NCI-H69 (cell line): ENCODE data around the gene ZBTB14.
A peak's percentile ranks its signal among the peaks of the same experiment; 100 is the strongest.

ENCODE experiments used
- DNase-seq: peaks from one replicate; lab custom pipeline; 2025; lab: John Stamatoyannopoulos, UW

Gene ZBTB14, protein sequence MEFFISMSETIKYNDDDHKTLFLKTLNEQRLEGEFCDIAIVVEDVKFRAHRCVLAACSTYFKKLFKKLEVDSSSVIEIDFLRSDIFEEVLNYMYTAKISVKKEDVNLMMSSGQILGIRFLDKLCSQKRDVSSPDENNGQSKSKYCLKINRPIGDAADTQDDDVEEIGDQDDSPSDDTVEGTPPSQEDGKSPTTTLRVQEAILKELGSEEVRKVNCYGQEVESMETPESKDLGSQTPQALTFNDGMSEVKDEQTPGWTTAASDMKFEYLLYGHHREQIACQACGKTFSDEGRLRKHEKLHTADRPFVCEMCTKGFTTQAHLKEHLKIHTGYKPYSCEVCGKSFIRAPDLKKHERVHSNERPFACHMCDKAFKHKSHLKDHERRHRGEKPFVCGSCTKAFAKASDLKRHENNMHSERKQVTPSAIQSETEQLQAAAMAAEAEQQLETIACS

DNA sequence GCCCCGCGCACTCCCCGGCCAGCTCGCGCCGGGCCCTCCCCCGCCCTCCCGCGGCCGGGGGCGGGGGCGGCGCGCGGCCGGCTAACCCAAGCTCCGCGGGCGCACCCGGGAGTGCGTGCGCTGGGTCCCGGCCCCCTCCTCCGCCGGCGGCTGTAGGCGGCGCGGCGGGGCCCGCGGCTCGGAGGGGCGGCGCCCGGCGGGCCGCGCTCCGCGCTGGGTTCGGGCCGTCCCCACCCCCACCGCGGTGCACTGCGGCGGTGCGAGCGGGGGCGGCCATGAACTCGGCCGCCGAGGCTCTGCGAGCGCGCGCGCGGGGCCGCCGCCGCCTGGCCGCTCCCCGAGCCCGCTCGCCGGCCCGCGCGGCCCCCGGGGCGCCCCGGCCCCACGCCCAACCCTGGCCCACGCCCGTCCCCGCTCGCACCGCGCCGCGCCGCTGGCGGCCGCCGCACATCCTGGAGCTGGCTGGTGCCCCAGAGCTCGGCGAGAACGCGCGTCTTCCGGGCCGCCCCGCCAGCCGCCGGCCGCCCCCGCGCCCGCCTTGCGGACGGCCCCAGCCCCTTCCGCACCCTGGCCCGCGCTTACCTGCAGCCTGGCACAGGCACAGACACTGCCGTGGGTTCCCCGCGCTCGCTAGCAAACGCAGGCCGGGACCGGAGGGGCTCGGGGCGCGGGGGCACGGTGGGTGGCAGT is at the start of gene ZBTB14:
TSS of gene ZBTB14 (minus strand) at position 496 of the 690 bp plus-strand sequence. CDS start 2,480 bp downstream, outside the sequence.
- peak; percentile 97 for DNase-seq

DNA sequence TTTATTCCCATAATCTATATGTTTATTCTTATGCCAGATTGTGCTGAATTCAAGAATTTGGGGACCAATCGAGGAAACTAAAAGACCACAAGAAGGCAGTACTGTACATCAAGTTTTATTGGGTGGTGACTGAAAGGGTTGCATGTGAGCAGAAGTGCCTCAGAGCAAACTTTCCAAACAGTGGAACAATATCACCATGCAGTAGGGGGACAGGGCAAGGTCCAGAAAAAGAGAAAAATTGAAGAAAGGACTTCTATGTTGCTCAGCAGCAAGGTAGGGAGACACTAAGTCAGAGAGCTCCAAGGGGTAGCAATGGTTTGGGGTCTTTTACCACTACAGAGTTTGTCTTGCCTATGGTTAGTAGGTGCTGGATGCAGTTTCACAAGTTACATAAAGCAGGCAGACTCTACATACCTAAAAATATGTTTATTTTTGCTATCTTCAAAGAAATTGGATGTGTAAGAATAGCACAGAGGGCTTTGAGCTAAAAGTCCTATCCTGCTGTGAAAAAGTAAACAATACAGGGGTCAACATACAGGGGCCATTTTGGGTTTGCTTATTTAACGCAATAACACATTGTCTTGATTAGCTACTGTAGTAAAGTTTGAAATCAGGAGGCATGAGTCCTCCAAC is 43.8 kb upstream of the ZBTB14 start:
- DNase-seq = no peak

DNA sequence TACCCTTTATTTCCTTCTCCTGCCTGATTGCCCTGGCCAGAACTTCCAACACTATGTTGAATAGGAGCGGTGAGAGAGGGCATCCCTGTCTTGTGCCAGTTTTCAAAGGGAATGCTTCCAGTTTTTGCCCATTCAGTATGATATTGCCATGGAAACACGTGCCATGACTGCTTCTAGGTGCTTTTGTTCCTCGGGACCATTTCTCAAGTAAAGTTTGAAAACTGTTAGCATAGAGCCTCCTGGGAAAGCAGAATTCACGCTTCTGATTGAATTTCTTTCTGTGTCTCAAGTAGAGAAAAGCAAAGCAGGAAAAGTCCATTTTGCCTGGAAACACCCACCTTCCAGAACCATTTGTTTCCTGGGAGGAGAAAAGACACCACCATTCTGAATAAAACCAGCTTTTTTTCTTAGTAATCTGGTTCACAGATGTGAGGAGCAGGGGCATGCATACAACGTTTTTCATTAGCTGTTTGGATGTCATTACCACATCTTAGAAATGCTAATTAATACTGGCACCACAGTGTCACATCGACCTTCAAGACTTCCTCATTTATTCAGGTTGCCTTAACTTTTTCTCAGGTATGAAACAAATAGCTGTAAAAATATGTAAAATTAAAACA is 39.0 kb upstream of the ZBTB14 start:
- DNase-seq = no peak

DNA sequence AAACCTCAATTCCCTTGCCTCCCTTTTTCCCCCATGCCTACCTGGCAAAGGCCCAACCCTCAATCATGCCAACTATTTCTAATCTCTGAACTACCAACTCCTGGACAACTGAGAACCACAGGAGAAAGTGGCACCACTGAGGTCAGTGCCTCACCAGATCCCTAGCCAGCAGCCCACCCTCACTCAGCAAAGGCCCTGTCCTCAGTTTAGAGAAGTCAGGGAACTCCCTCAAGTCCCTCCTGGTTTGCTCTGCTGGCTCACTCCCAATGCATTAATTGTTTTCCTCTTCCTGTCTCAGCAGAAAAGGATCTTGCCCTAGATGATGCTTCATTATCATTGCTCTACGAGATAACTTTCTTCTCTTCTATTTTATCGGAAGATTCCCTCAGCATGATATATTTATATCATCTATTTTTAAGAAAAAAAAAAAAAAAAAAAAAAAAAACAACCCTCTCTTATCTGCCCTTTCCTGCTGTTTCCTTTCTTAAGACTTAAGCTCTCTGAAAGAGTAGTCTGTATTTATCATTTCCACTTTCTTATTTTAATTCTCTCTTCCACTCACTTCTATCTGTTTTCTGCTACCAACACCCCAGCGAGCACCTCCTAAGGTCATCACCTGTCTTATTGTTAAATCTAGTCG is 22.7 kb upstream of the ZBTB14 start:
- DNase-seq = no peak

DNA sequence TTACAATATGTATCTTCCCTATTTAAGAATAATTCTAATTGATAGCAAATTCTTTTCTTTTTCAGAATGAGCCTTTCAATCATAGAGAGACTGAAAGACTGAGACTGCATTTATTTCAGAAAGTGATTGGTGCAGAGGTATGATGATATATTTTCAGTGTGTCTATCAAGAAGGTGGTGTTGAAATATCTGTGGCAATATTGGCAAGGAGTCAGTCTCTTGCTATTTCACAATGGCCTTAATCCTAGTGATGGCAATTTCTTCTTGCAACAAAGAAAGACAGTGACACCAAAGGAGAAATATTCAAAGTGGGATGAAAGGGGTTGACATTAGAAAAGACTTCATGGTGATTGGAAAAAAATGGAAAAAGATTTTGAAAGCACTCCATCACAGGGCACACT is 21.7 kb upstream of the ZBTB14 start:
- no peak for DNase-seq

DNA sequence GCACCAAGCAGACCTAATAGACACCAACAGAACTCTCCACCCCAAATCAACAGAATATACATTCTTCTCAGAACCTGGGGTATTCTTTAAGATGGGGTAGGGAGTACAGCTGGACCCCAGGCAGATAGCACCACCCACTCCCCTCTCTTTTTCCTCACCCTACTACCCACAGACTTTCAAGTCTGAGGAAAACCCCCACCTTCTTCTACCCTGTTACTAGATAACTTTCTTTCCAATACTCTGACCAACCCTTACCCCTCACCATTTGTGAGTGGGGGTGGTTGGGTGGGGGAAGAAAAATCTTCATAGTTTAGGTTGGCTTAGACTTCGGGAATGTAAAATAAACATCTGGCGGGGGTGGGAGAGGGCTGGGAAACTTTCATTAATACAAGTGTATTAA is 20.3 kb upstream of the ZBTB14 start:
- DNase-seq = no peak

DNA sequence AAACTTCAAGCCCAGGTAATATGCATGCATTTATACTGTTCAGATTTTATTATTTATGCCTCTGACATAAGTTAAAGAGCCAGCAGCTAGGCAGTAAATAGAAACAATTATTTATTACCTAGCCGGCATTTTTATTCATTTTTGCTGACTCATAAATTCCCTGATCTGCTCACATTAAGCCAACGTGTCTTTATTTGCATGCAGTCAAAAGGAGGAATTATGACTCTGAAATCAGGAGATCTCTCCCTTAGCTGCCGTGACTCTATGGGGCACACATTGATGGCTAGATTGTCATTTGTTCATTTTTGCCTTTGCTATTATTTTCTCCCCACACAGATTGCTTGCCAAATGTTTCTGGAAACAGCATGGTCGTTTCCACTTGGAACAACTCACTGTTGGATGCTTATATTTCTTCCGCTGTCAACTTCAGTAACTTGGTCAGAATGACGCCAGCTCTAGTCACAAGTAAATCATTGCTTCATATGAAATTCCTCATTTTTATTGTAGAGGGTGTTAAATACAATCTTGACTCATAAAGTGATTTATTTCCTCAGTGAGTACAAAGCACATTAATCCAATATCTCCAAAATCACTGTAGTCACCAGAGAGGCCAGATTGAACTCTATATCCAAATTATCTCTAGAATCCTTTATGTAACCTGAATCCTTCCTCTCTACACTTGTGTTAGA is 15.9 kb upstream of the ZBTB14 start:
- DNase-seq = no peak

DNA sequence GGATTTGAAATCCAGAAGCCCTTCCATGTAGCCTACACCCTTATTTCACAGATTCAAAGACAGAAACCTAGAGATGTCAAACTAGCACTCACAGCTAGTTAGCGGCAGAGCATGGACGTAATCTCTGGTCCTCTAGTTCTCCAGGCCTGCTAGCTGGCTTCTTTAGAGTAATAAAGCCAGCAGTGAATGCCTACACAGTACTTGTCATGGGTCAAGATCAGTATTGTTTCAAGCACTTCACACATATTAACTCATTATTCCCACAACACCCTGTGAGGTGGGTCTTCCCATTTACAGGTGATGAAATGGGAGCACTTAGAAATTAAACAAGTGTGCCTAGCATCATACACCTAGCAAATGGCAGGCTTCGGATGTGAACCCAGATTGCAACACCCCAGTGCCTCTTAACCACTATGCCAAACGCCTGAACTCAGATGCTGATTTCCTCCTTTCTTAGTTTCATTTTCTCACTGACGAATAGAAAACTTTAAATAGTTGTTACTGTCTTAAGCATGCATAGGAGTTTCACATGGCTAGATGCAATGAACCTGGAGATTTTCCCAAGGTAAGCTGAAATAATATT is 14.5 kb upstream of the ZBTB14 start:
- DNase-seq = no peak

DNA sequence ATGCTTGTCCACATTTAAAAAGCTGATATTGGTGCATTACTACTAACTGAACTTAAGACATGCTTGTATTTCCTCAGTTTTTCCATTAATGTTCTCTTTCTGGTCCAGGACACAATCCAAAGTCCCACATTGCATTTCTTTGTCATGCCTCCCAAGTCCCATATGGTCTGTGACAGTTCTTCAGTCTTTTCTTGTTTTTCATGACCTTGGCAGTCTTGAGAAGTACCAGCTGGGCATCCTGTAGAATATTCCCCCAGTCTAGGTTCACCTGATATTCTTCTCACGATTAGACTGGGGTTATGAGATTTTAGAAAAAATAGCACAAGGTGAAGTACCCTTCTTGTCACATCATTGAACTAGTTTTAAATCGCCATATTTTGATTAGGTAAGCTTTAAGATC is 10.3 kb upstream of the ZBTB14 start:
- no peak for DNase-seq

DNA sequence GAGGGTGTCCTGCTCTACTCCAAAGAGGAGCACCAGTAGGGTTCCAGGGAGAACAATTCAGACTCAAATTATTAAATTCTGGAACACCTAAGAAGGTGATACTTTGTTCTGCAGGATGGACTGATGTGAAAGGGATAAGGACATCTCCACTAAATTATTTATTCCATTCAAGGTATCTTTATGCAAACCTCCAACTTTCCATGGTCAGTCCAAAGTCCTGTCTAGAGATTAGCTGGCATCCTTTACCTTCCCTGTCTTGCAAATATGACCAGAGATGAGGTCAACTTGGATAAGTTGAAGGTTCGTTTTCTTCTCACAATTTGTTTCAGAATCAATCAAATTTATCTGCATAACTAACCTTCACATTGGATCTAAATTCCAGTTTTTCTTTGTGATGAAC is 8.7 kb upstream of the ZBTB14 start:
- DNase-seq = no peak

DNA sequence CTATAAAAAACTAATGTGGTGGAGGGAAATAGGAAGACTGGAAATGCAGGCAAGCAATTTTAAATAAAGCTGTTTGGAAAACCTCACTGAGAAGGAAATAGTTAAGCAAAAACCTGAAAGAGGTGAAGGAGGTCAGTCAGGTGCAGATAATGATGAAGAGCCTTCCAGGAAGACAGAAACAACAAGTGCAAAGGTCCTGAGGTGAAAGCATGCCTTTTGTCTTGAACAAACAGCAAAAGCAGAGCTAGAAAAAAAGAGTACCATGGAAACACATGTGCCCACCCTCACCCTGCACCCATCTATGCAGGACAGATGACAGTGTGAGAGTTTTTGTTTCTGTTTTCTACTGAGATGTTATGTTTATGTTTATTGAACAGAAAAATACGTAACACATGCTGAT is 8.1 kb upstream of the ZBTB14 start:
- peak; percentile 20 for DNase-seq

DNA sequence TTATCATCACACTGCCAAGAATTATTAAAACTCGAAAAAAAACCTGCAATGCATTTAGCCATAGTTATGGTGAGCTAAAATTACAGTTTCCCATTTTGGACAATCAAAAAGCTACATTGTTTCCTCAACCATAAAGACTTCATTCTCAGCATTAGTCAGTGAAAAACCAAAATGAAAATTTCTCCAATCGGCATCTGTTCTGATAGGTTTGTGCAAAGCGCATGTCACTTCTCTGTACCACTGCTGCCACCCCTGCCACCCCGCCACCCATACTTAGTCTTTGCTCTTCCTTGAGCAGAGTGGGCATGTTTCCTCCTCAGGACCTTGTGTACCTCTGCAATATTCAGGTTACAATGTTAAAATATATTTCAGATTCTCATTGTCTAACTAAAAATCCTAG is 7.1 kb upstream of the ZBTB14 start:
- no peak for DNase-seq

DNA sequence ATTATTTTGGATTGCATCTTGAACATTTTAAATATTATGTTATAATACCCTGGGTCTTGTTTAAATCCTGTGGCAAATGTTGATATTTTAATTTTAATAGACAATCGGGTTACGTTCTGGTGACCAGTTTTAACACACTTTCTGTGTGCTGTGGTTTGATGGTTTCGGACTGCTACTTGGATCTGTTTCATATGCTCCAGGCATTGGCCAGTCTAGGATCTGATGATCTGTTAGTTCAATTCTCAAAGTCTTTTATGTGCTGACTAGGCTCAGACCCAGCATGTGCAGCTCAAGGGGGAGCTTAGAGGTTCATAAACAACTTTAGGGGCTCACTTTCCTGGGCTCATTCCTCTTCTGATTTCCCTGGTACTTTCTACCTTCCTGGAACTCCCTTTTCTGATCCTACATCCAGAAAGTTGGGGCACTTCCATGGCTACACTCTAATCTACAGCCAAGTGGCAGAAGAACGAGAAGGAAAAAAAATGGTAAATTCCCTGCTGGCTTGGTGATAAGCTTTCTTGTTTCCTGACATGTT is 5.0 kb upstream of the ZBTB14 start:
- DNase-seq = no peak

DNA sequence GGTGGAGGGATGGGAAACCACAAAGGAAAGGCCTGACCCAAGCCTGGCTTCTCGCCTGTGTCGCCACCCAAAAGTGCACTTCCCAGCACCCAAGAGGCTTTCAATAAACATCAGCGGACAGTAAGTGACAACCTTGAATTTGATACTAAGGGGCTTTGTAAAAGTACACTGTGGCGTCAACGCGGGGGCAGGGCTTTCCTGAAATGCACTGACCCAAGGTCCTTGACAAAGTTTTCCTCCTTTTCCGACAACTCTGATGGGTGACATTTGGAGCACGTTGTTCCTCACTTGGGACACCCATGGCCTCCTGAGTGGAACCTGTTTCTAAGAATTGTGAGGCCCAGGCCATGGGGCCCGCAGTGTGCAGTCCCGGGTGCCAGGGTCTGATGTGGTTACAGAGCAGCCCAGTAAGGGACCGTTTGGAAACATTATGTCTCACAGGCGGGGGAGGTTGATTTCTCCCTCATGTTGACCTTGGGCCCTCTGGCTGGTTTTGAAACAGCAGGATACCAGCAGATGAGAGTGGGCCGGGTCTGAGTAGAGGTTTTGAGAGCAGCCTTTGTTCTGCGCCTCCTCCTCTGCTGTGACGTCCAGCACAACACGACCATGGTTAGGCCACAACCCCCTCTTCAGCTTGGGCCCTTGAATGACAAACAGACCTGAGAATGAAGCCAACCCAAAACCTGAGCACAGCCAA is 2.8 kb upstream of the ZBTB14 start:
- no peak for DNase-seq

DNA sequence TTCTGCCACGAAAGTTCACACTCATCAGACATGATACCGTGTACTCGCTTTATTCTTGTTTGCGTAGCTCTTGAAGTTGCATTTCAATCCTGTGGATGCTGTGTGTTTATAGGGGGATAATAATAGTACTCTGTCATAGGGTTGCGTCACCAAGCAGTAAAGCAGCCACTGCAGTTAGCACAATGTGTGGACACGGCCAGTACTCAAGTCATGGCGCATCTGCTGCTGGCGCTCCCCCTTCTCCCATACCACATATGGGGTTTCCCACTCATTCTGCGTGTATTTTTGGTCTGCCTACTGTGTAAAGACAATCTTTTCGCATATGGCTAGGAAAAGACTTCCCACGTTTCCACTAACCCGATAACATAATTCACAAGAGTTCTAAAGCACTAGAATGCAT is 2.1 kb upstream of the ZBTB14 start:
- DNase-seq = peak; percentile 28

DNA sequence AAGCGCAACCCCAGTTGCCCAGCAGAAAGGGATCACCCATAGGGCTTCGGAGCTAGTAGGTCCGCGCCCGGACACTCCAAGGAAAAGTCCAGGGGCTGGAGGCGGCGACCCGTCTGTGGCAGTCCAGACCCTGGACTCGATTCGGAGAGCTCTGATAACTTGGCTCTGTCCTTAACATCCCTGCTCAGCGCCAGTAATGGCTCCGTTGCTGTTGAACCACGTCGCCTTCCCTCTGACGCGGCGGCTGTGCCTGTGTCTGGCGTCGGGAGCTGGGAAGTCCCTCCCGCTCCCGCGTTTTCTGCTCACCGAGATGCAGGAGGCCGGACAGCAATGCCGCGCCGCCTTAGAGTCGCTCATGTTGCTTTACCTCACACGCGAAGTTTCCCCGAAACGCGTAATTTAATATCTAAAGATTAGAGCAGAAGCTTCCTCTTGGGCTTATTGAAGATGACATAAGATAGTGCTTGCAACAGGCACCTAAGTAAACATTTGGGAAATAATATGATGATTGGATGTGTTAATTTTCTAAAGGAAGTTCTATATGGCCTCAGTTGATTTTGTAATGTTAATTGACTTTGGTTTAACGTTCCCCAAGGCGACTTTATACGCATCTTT is 1.3 kb upstream of the ZBTB14 start:
- DNase-seq = peak; percentile 97

DNA sequence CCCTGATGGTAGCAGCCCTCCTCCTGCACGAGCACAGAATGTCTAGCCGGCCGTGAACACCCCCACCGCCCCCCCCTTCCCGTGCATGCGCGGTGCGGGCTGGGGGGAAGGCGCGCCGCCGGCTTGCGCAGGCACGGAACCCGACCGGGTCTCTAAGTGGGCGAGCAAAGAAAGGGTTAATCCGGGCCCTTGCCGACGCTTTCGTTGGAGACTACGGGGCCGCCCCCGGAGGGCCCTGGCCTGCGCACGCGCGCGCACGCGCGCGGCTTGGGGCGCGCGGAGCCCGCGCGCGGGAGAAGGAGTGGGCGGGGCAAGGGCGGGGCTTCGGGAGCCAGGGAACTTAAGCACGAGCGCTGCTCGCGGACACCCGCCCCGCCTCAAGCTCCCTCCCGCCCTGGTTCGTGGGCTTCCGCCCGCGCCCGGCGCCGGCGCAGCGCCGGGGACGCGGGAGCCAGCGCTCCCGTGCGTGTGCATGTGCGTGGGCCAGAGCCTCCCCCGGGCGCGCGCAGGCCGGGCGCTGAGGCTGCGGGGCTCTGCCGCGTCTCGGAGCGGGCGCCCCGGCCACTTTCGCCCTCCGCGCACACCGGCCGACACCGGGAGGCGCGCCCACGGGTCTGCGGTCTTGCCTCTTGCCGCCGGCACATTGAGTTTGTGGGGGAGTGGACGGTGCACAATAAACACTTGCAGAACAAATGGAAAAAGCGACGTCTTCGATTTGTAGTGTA is 617 bp upstream of the ZBTB14 start:
- peak; percentile 100 for DNase-seq

DNA sequence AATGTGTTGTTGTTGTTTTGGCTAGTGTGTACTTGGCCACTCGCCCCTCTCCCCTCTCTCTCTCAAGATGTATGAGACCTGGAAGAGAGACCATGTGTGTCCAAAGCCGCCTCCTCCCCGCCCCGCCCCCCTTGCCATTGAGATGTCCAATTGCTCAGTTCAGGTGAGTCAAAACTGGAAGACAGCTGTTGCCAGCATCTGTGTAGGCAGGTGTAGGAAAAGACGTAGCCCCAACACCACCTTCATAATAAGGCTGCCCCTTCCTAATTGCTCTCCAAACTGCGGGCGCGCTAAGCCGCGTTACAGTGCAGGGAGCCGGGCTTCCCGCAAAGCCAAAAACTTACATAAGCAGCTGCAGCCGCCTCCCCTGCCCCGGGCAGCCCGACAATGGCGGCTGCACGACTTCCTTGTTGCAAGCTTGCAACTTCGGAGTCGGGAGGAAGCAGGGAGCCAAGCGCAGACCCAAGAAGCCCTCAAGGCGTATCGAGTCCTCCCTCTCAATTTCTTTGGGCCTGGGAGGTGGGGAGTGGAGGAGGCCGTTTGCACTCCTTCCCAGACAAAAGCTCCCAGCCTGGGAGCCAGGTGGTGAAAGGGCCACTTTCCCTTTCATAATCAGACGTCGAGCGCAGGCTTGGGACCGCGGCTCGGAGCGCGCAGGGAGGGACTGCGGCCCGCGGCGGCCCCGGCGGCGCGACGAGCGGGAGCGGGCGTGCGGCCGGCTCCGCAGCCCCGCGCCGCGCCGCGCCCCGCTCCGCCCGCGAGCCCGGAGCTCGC is 882 bp downstream of the ZBTB14 start:
- DNase-seq = peak; percentile 93
